ENCODE data around the gene GUCA2A.

The GUCA2A gene

DNA sequence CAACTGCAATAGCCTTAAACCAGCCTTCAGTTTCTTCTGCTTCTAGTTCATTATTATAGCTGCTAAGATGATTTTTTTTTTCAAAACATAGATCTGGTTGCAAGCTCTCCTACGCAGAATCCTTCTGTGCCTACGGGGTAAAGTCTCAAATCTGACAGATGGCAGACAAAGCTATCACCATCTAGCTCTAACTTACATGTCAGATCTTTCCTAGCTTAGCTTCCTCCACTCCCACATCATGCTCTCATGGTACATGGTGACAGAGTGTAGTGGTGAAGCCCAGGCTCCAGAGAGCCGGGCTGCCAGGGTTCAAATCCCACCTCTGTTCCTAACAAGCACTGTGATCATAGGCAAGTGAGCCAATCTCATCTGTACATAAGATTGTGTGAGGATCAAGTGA is 35.6 kb downstream of the GUCA2A start:
- no peak for DNase-seq

DNA sequence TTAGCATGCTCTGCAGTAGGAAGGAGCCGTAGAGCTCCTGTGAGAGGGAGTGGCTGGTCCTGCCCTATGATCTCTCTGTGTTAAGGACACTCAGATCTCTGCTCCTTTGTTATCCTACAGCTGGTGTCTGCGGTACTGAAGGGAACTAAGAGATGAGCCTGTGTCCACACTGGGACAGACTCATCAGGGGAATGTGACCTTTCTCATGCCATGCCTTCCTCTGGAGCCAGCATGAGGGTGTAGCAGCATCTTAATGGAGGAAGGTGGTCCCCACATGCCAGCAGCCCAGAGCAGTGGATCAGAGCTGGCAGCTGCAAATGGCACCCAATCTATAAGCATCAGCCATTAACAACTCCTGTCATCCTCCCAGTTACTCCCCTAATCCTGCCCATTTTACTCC is 36.0 kb downstream of the GUCA2A start:
- no peak for DNase-seq

DNA sequence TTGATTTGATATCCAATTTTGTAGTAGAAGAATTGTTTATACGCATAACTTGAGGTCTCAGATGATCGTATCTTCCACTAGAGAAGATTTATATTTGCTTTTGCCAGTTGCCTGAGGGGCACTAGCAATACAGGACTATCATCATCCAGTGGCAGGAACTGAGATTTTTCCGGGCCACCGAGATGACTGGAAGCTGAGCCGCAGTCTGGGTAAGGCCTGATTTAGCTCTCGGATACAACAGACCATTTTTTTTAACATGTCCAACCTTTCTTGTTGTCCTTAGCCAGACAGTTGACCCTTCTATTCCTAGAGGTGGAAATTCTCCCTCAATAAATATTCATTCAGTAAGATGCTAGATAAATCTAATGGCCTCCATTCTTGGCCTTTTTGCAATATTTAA is 36.8 kb downstream of the GUCA2A start:
- no peak for DNase-seq

DNA sequence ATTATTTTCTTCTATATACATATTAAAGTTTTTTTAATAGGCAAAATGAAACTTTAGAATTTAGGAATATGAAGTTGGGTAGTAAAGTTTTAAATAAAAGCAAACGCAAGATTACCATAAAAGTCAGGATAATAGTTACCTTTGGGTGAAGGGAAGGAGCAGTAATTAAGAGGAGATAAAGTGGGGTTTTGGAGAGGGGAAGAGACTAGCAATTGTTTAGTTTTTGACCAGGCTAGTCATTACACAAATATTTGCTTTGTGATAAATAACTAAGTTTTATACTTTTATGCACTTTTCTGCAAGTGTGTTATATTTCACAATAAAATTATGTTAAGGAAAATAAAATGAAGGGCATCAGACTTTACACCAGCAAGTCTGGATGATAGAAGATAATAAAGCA is 39.0 kb downstream of the GUCA2A start:
- no peak for DNase-seq

DNA sequence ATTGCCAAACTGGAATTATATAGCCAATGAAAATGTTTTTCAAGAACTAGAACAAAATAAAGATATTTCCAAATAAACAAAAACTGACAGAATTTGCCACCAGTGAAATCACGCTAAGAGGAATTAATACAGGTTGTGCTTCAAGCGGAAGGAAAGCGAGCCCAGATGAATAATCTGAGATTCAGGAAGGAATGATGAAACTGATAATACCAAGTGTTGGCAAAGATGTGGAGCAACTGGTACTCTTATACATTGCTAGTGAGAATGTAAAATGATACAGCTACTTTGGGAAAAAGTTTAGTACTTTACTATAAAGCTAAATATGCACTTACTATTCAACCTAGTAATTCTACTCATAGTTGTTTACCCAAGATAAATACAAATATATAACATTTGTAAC is 42.1 kb downstream of the GUCA2A start:
- no peak for DNase-seq

DNA sequence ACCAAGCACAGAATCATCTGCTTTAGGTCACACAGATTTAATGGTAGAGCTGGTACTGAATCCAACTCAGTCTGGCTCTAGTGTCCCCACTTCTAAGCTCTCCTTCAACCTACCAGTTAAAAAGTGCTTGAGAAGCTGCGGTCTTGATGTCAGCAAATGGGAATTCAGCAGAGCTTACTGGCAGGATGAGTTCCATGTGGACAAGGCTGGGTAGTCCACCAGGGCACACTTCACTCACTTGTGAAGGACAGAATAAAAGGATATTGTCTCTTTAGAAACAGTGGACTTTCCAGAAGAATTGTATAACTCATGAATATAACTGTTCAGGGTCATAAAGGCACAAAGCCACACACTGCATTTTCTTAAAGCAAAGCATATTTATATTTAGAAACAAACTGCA is 46.4 kb downstream of the GUCA2A start:
- DNase-seq: no peak

DNA sequence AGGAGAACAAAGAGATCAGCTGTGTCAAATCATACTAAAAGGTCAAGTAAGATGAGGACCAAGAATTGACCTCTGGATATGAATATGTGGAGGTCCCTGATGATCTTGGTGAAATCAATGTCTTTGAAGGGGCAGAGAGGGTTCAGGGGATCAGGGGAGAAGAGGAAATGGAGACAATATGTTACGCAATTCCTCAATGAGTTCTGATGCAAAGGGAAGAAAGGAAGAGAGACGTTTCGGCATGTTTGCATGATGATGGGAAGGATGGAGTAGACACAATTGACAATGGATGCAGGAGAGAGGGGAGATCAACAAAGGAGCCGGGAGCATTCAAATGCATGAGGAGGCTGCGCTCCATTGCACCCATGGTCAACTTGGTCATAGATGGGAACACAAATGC is 47.3 kb downstream of the GUCA2A start:
- no peak for DNase-seq

DNA sequence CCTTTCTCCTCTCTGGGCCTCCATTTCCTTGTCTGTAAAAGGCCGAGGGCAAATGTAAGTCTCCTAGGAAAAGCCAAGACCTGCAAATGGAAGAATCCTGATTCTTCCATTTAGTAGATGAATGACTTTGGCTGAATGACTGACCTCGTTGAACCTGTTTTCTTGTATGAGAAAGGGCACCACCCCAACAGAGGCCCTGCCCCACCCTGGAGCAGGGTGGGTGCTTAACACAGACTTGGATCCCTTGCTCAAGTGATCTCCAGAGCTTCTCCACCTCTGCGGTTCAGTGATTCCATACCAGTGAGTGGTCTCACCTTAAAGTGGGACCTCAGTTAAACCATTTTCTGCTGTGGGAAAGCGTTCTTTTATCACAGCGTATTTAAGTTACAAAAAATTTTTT is 50.3 kb downstream of the GUCA2A start:
- DNase-seq: no peak

Measured in effector CD8-positive, alpha-beta T cell (primary cell).